Stimulated activated CD4-positive, alpha-beta T cell treated with anti-CD3 and anti-CD28 coated beads, Interleukin-4, amount 100 ng/mL, for 48 hours (primary cell): ENCODE data around the gene CDT1.

ENCODE experiments used
- DNase-seq, 2 donors: peaks; one replicate each; pipeline ENCODE4 v3.0.0-alpha.2; 2020; ENCODE audit warnings: low read depth in 2 of 2

The CDT1 gene

GRCh38 chr16:88856122-88856827 is 52.7 kb downstream of the CDT1 start:
- no peak for DNase-seq

DNA sequence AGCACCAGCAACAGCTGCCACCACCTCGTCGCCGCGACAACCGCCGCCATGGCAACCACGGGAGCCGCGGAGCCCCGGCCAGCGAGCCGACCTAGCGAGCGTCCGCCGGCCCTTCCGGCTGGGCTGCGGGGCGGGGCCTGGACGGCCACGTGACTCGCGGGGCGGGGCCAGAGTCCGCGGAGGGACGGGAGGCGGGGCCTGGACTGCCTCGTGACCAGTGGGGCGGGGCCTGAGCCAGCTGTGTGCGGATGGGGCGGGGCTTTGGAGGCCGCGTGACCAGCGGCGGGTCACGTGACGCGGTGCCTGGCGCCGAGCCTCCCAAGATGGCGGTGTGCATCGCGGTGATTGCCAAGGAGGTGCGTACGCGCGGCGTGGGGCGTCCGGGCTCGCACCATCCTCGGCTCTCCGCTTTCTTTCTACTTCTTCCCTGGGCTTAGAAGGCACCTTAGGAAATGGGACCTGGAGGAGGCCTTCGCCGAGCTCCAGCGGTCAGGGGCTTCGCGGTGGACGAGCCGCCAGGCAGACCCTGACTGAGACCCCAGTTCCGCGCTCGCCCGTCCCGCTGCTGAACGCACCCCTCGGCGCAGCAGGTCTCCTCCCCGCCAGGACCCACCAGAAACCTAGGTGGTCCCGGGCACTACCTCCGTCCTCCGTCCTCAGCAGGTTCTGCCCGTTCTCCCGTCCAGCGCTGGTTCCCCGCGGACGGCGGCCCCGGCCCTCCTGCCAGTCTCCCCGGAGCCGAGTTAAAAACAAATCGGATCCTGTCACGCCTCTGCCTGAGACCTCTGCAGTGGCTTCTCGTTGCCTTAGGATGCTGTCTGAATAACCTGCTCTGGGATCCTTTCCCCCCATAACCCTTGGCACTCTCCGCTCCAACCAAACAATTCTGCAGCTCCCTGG is 53.5 kb downstream of the CDT1 start, which contains the start of the genes GALNS and TRAPPC2L:
Gene GALNS, minus strand, starts transcription at position 120 of the 900 bp plus-strand sequence. Its CDS starts 70 bp downstream, at position 50.
Gene TRAPPC2L, plus strand, starts transcription at position 300 of the 900 bp plus-strand sequence. Its CDS starts 24 bp downstream, at position 324.
- DNase-seq = peak; percentile 98 to 100

DNA sequence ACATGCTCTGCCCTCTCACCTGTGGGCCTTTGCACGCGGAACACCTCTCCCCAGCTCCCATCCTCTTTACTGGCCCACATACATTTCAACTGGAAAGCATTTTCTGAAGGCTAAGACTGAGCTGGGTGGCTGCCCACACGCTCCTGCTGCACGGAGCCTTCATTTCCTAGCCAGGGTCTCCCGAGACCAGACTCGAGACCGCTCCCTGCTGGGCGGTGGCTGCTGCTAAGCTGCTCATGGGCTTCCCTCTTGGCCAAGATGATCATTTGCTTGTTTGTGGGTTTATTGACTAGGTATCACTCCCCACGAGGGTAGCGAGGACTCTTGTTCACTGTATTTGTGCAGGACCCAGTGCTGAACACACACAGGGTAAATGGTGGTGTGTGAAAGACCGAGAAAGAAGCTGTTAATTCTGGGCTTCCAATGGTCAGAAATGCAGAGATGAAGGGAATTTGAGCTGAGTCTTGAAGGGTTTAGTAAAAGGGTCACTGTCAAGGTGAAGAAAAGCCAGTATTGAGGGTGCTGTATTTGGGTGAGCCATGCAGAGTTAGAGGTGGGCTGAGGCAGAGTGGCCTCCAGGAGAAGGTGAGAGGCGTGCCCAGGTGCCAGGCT is 54.2 kb downstream of the CDT1 start:
- DNase-seq = peak; percentile 66 to 69
